ENCODE data around the gene TBC1D21. TPM values are rescaled to one million over a fixed set of nuclear protein-coding genes. Genes with fewer than 3 reads are reported as not detected.

TBC1D21 gene
- total RNA-seq, 1 experiment from 2014 or later, result not detected

- intact Hi-C loops (cut with micrococcal nuclease; ENCODE audit: unreplicated experiment), result no loop called here
- Histone ChIP-seq H4K20me1 (ENCODE audit: insufficient read depth) (peaks cover 3% of the 10 kb centered on the region; the same call in 1 of the 2 replicates), H3K9me3 (ENCODE audit: insufficient read depth, low read depth) (no peaks in the 10 kb centered on the region), H3K27me3 (ENCODE audit: insufficient read depth, low read depth) (peaks cover 78% of the 10 kb centered on the region), H3K36me3 (ENCODE audit: low read depth) (no peaks in the 10 kb centered on the region), H3K27ac (no peak overlapping the region), H3K4me3 (no peak overlapping the region), H3K4me2 (no peak overlapping the region), H3K9me2 (ENCODE audit: insufficient read depth) (no peaks in the 10 kb centered on the region), H3F3A (ENCODE audit: insufficient read depth, low read depth) (no peaks in the 10 kb centered on the region), H3K4me1 (replicated peaks; ENCODE audit: insufficient read depth) (no peaks in the 10 kb centered on the region), H3K79me2 (ENCODE audit: low read depth) (no peaks in the 10 kb centered on the region), H2AFZ (no peak overlapping the region)
- TF ChIP-seq EZH2 (IDR thresholded peaks at IDR 0.05; ENCODE audit: low read depth), result no peak
- no peak for TF ChIP-seq CTCF (conservative IDR thresholded peaks at IDR 0.05)
- POLR2A ChIA-PET (ENCODE audit: unreplicated experiment), result no interaction called here
- BruUV-seq (replicated peaks), result no TSS peak
- CTCF ChIA-PET, result interaction anchor here (0.5 to 1.1 kb wide), 3 partner anchors 22 to 1147 kb away, joined by 3 to 8 read pairs (median 3); no protein-coding TSS in a partner anchor
- peak; percentile 39 to 46 for DNase-seq
These were observed 21.7 kb upstream of the TBC1D21 start for GRCh38 chr15:73851689-73852088.

GRCh38 chr15:73852507-73852906, 20.9 kb upstream of the TBC1D21 start:
- Histone ChIP-seq H3K79me2 (ENCODE audit: low read depth) (no peaks in the 10 kb centered on the region), H3K9me3 (ENCODE audit: insufficient read depth, low read depth) (no peaks in the 10 kb centered on the region), H3K36me3 (ENCODE audit: low read depth) (no peaks in the 10 kb centered on the region), H3K4me1 (replicated peaks; ENCODE audit: insufficient read depth) (no peaks in the 10 kb centered on the region), H3K4me3 (no peak overlapping the region), H3K9me2 (ENCODE audit: insufficient read depth) (no peaks in the 10 kb centered on the region), H4K20me1 (ENCODE audit: insufficient read depth) (peaks cover 3% of the 10 kb centered on the region; the same call in 1 of the 2 replicates), H2AFZ (no peak overlapping the region), H3F3A (ENCODE audit: insufficient read depth, low read depth) (no peaks in the 10 kb centered on the region), H3K4me2 (no peak overlapping the region), H3K27ac (no peak overlapping the region), H3K27me3 (ENCODE audit: insufficient read depth, low read depth) (peaks cover 78% of the 10 kb centered on the region)
- no peak for DNase-seq
- ChIA-PET POLR2A (ENCODE audit: unreplicated experiment) (no interaction called here), CTCF (interaction anchor here (1.1 kb wide), 1 partner anchor 22 kb away, joined by 3 read pairs; no protein-coding TSS in a partner anchor)
- TF ChIP-seq CTCF (conservative IDR thresholded peaks at IDR 0.05) (no peak), EZH2 (IDR thresholded peaks at IDR 0.05; ENCODE audit: low read depth) (no peak)
- intact Hi-C loops (cut with micrococcal nuclease; ENCODE audit: unreplicated experiment), result no loop called here
- no TSS peak for BruUV-seq (replicated peaks)

GRCh38 chr15:73854265-73854664, 19.1 kb upstream of the TBC1D21 start:
- H2AFZ ChIP-seq, result no peak overlapping the region
- no peaks in the 10 kb centered on the region for H3K9me2 ChIP-seq (ENCODE audit: insufficient read depth)
- H3K36me3 ChIP-seq (ENCODE audit: low read depth), result no peaks in the 10 kb centered on the region
- H3K4me3 ChIP-seq, result no peak overlapping the region
- POLR2A ChIA-PET (ENCODE audit: unreplicated experiment), result no interaction called here
- H3K4me1 ChIP-seq (replicated peaks; ENCODE audit: insufficient read depth), result no peaks in the 10 kb centered on the region
- H3K27me3 ChIP-seq (ENCODE audit: insufficient read depth, low read depth), result peaks cover 79% of the 10 kb centered on the region
- BruUV-seq (replicated peaks), result no TSS peak
- no peaks in the 10 kb centered on the region for H3F3A ChIP-seq (ENCODE audit: insufficient read depth, low read depth)
- H3K79me2 ChIP-seq (ENCODE audit: low read depth), result no peaks in the 10 kb centered on the region
- intact Hi-C loops (cut with micrococcal nuclease; ENCODE audit: unreplicated experiment), result no loop called here
- no peak for DNase-seq
- no peak overlapping the region for H3K4me2 ChIP-seq
- H4K20me1 ChIP-seq (ENCODE audit: insufficient read depth), result peaks cover 3% of the 10 kb centered on the region; the same call in 1 of the 2 replicates
- no peaks in the 10 kb centered on the region for H3K9me3 ChIP-seq (ENCODE audit: insufficient read depth, low read depth)
- CTCF ChIA-PET, result no interaction called here
- H3K27ac ChIP-seq, result no peak overlapping the region
- TF ChIP-seq EZH2 (IDR thresholded peaks at IDR 0.05; ENCODE audit: low read depth), result no peak
- TF ChIP-seq CTCF (conservative IDR thresholded peaks at IDR 0.05), result no peak

All from PC-9 (cell line).